Tibial nerve (tissue), 3 donors: ENCODE data around the gene ZNF556.

Source experiments
- CTCF ChIP-seq, 5 experiments: fragments of 200-600 bp in 3 of 5; fragments of 450-650 bp in 2 of 5; sonication (generic) in 3 of 5; IDR thresholded peaks; one replicate each; pipeline ENCODE4 v1.5.1; 2016 to 2019; ENCODE audit warnings: antibody characterized with exemption in 5 of 5, mild to moderate bottlenecking in 3 of 5, moderate library complexity in 2 of 5
- POLR2A ChIP-seq, 2 donors: fragments of 450-650 bp; IDR thresholded peaks; one replicate each; pipeline ENCODE4 v1.6.1; 2017; ENCODE audit warnings: antibody characterized with exemption in 2 of 2, mild to moderate bottlenecking in 2 of 2, moderate library complexity in 2 of 2

- TF ChIP-seq CTCF (IDR thresholded peaks at IDR 0.05) (no peak), POLR2A (IDR thresholded peaks at IDR 0.05) (no peak)
Measured at GRCh38 chr19:2917275-2918184, 50.4 kb downstream of the ZNF556 start.
